Heart right ventricle (tissue), 16 donors: ENCODE measurements around the gene DCLK1. TPM values are rescaled to one million over a fixed set of nuclear protein-coding genes. Genes with fewer than 3 reads are reported as not detected.

Experiments
- ATAC-seq, 8 donors: fragments of 200-7000 bp; cut with Tn5 transposase; one replicate each; pipeline ENCODE4 v1.9.1; 2020; ENCODE audit warnings: mild to moderate bottlenecking in 8 of 8, moderate library complexity in 8 of 8, moderate number of reproducible peaks in 1 of 8
- DNase-seq, 2 donors: peaks; one replicate each; pipeline ENCODE4 v3.0.0-alpha.2; 2020
- H3K27ac ChIP-seq, 10 donors: fragments of 200-600 bp; sonication (generic) in 2 of 10; one replicate each; pipeline versions ENCODE4 v1.5.0 to v1.8.0; 2020 to 2022; ENCODE audit warnings: mild to moderate bottlenecking in 3 of 10
- H3K27me3 ChIP-seq, 7 donors: fragments of 200-600 bp; one replicate each; pipeline ENCODE4 v1.8.0; 2021 to 2022; ENCODE audit warnings: mild to moderate bottlenecking in 2 of 7
- H3K36me3 ChIP-seq, 9 donors: fragments of 200-600 bp; sonication (generic) in 1 of 9; one replicate each; pipeline versions ENCODE4 v1.5.0 to v1.8.0; 2020 to 2022; ENCODE audit warnings: mild to moderate bottlenecking in 2 of 9
- H3K4me1 ChIP-seq, 9 donors: fragments of 200-600 bp; sonication (generic) in 1 of 9; one replicate each; pipeline versions ENCODE4 v1.5.0 to v1.8.0; 2020 to 2022; ENCODE audit warnings: mild to moderate bottlenecking in 4 of 9
- H3K4me3 ChIP-seq, 10 donors: fragments of 200-600 bp; sonication (generic) in 2 of 10; one replicate each; pipeline versions ENCODE4 v1.5.0 to v1.8.0; 2020 to 2022; ENCODE audit warnings: mild to moderate bottlenecking in 7 of 10, moderate library complexity in 2 of 10
- H3K9me3 ChIP-seq, 11 donors: fragments of 200-600 bp in 10 of 11; sonication (generic) in 2 of 11; one replicate each; pipeline versions ENCODE4 v1.5.0 to v1.8.0; 2013 to 2022; ENCODE audit warnings: mild to moderate bottlenecking in 2 of 11, control low read depth in 1 of 11, moderate library complexity in 1 of 11
- CTCF ChIP-seq, 9 donors: fragments of 200-600 bp; sonication (generic) in 2 of 9; IDR thresholded peaks; one replicate each; pipeline versions ENCODE4 v1.5.0 to v1.8.0; 2021 to 2022; ENCODE audit warnings: antibody characterized with exemption in 9 of 9, mild to moderate bottlenecking in 5 of 9, moderate library complexity in 1 of 9
- WGBS, 2 donors: extraction: QIAGEN DNeasy Blood & Tissue Kit; methylation state at CpG; one replicate each; pipeline ENCODE4 v1.1.7; 2013; ENCODE audit warnings: inconsistent platforms in 1 of 2; 5-methylcytosine and 5-hydroxymethylcytosine counted together
- intact Hi-C, 10 donors: fragments of 100-400 bp; cut with DNase I; formaldehyde crosslinking; loops; one replicate each; pipeline versions ENCODE4 v1.11.1 to v1.14.2; 2022
- polyA plus RNA-seq, 2 donors: library from polyadenylated mRNA; stranded (reverse); fragments of 200-250 nt; gene quantifications; one replicate each; pipeline ENCODE4 v1.2.3, GENCODE V29; 2013
- total RNA-seq, 10 donors: library from RNA; stranded (reverse); fragmentation: NEBNext Ultra II Directional in 3 of 10; extraction: Animal tissue kit (Norgen Biotek cat#: 25700) in 3 of 10; gene quantifications; one replicate each; pipeline versions ENCODE4 v1.2.1 to v1.2.4, GENCODE V29; 2021 to 2023
- donor health status: Arrhythmogenic right ventricular cardiomyopathy.
- donor health status: ischemic (EF 13 %, LVEDD 7.1; RV severe dilation, severe dysfunction).
- donor health status: healthy with polysubstance abuse.
- donor health status: DM: no; HTN: yes; CAD: no.
- donor health status: DM: no; HTN: no; CAD: no.
- donor health status: ischemic (EF 25% LVEDD 6.9; RV normal size, moderate dysfunction).
- donor health status: ischemic (EF 25% LVEDD 5.7; RV mildly dilated, moderate dysfunction).
- donor health status: healthy.
- donor health status: DM: yes; HTN: yes; CAD: no.
- donor health status: Ischemic cardiomyopathy.
- donor health status: ischemic (EF 35%, LVEDD 5.7; RV mildly dilated, moderate dysfunction).
- donor health status: nonischemic (EF 11% LVEDD 7.7; RV severe dilation, severe dysfunction).
- donor health status: DM: yes; HTN: yes; CAD: no.
- donor health status: PGD.
- donor health status: ischemic (EF 29% LVEDD 5.4; RV normal size, mild dysfunction).
- donor health status: nonischemic (EF 23%, LVEDD 6.1; RV moderate dilation, normal function).

Gene DCLK1
- total and polyA plus RNA-seq, 12 donors, result 3.4 to 16.9 (median 9.1) TPM

- Histone ChIP-seq H3K27me3 (no peaks in the 10 kb centered on the region), H3K9me3 (no peaks in the 10 kb centered on the region), H3K4me1 (peaks cover 0 to 12% (median 7%) of the 10 kb centered on the region in 9 donors), H3K36me3 (no peaks in the 10 kb centered on the region), H3K27ac (no peak overlapping the region), H3K4me3 (no peak overlapping the region)
- ATAC-seq, result no peak
- WGBS, 2 donors, result 83% methylated on average over 5 of the region's 5 CpGs
- DNase-seq, result no peak
- TF ChIP-seq CTCF (IDR thresholded peaks at IDR 0.05), result no peak
- intact Hi-C loops, result no loop called here
Measured at GRCh38 chr13:36166046-36166445, 34.9 kb upstream of the DCLK1 start.

- Histone ChIP-seq H3K27ac (no peak overlapping the region), H3K4me3 (no peak overlapping the region), H3K9me3 (no peaks in the 10 kb centered on the region), H3K4me1 (peaks cover 0 to 12% (median 7%) of the 10 kb centered on the region in 9 donors), H3K27me3 (no peaks in the 10 kb centered on the region), H3K36me3 (no peaks in the 10 kb centered on the region)
- WGBS, 2 donors, result 37 to 43% methylated on average over 7 of the region's 7 CpGs
- intact Hi-C loops, result no loop called here
- peak; percentile 40 to 53 for DNase-seq
- ATAC-seq, result peak in 7 of 8 donors; percentile 42 to 88 (median 67)
- no peak for TF ChIP-seq CTCF (IDR thresholded peaks at IDR 0.05)
Measured at GRCh38 chr13:36163809-36164308, 32.7 kb upstream of the DCLK1 start.

GRCh38 chr13:36163286-36163685, 32.1 kb upstream of the DCLK1 start:
- DNase-seq, result no peak
- no peak for TF ChIP-seq CTCF (IDR thresholded peaks at IDR 0.05)
- peaks cover 0 to 12% (median 7%) of the 10 kb centered on the region in 9 donors for H3K4me1 ChIP-seq
- H3K36me3 ChIP-seq, result no peaks in the 10 kb centered on the region
- no peaks in the 10 kb centered on the region for H3K27me3 ChIP-seq
- peak in 1 of 8 donors; percentile 50 for ATAC-seq
- WGBS, 2 donors, result 75 to 76% methylated on average over 6 of the region's 6 CpGs
- no peaks in the 10 kb centered on the region for H3K9me3 ChIP-seq
- no peak overlapping the region for H3K4me3 ChIP-seq
- intact Hi-C loops, result no loop called here
- H3K27ac ChIP-seq, result no peak overlapping the region

- intact Hi-C loops, result no loop called here
- TF ChIP-seq CTCF (IDR thresholded peaks at IDR 0.05), result no peak
Measured at GRCh38 chr13:36160297-36160696, 29.1 kb upstream of the DCLK1 start.

More at GRCh38 chr13:36160297-36160696, 29.1 kb upstream of the DCLK1 start:
- 87 to 88% methylated on average over 4 of the region's 4 CpGs for WGBS, 2 donors
- H3K27ac ChIP-seq, result no peak overlapping the region
- H3K9me3 ChIP-seq, result no peaks in the 10 kb centered on the region
- no peak for ATAC-seq
- no peak overlapping the region for H3K4me3 ChIP-seq
- H3K4me1 ChIP-seq, result peaks cover 0 to 12% (median 7%) of the 10 kb centered on the region in 9 donors
- H3K36me3 ChIP-seq, result no peaks in the 10 kb centered on the region
- DNase-seq, result no peak
- peaks cover 0 to under 1% (median 0%) of the 10 kb centered on the region in 7 donors for H3K27me3 ChIP-seq
